Stimulated activated CD4-positive, alpha-beta T cell treated with anti-CD3 and anti-CD28 coated beads, TNF-alpha, amount 100 ng/mL, for 24 hours (primary cell): ENCODE results near the gene CDIPT.
"Not testable (repeated sequence)": the region's sequence is repeated elsewhere in the genome, so short reads cannot be mapped to it uniquely, and the experiment has no call there.

ENCODE experiments used
- DNase-seq, 3 experiments: peaks; one replicate each; pipeline ENCODE4 v3.0.0-alpha.2; 2020; ENCODE audit warnings: low read depth in 3 of 3

CDIPT gene

DNA sequence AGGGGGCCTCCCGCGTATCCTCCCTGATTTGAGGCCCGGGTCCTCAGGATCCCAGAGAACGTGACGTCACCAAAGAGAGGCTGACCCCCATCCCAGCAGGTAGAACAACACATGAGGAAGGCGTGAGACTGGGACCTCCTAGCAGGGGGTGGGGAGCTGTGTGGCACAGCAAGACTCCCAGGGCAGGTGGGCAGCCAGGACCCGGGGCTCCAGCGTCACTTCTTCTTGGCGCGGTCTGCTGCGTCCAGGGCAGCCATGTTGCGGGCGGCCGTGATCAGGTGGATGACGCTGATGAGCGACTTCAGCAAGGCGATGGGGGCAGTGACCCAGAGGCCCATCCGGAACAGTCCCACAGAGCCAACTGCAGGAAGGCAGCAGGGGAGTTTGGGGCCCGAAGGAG, 4.1 kb downstream of the CDIPT start:
- DNase-seq = no peak

DNA sequence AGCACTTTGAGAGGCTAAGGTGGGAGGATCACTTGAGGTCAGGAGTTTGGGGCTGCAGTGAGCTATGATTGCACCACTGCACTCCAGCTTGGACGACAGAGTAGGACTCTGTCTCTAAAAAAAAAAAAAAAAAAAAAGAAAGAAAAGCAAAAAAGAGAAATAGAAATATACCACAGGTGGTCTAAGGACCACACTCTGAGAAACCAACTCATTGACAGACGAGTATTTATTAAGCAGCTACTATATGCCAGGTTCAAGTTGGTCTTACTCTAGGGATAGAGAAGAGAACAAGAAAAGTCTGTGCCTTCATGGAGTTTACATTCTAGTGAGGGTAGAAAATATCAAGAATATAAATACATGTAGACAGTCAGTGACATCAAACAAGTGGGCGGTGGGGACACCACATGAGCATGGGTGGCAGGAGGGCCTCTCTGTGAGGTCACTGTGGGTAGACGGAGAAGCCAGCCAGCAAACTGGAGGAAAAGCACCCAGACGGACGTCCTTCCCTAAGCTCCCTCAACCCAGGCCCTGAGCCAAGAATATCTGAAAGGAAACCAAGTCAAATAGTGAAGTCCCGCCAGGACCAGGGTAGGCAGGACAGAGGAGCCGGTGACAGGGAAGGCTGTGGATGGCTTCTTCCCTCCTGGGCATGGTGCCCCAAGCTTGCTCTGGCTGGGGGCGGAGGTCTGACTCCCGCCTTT, 4.7 kb downstream of the CDIPT start:
- DNase-seq = no peak

DNA sequence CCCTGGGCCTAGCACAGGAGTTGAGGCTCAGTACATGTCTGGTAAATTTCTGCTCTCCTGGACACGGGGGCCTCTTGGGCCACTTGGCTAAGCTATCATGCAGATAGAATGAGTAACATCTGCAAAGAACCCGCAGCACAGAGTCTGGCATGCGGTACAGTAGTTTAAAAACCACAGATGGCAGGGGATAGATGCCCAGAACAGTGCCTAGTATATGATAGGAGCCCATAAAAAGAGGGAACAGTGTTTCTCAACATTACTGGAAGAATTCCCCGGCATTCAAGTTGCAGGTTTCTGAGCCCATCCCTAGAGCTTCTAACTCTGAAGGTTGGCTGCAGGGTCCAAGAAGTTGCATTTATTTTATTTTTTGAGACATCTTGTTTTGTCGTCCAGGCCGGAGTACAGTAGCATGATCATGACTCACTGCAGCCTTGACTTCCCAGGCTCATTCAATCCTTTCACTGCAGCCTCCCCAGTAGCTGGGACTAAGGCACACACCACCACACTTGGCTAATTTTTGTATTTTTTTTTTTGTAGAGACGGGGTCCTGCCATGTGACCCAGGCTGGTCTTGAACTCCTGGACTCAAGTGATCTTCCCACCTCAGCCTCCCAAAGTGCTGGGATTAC, 5.8 kb downstream of the CDIPT start:
- no peak for DNase-seq

DNA sequence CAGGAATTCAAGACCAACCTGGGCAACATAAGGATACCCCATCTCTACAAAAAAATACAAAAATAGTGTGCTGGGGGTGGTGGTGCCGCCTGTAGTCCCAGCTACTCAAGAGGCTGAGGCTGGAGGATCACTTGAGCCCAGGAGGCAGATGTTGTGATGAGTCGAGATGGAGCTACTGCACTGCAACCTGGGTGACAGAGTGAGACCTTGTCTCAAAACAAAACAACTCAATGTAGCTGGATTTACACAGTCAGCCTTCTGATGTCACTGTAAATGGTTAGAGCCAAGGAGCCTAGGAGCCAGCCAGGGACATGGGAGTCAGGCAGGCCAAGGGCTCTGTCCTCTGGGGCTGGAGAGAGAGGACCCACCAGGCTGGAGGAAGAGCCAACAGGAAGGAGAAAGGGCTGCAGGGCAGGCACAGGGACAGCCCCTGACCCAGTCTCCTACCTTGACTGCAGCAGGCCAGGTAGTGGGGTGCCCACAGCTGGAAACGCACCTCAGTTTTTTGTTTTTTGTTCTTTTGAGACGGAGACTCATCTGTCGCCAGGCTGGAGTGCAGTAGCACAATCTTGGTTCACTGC, 8.4 kb downstream of the CDIPT start:
- DNase-seq = no peak

DNA sequence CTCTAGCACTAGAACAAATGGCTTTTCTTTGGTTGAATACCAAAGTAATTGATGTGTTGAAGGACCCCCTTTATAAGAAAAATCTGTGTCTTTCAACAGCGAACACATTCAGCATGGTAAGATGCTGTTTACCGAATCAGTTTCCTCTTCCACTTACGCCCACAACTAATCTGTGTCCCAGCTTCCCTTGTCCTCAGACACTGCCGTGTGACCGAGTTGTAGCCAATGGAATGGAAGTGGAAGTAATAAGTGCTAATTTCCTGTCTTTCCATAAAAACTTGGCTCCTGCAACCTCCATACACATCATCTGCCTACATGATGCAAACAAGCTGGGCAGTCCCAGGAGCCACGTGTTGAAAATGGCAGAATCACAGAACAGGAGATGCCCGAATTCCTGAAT, 10.4 kb downstream of the CDIPT start:
- DNase-seq = no peak

DNA sequence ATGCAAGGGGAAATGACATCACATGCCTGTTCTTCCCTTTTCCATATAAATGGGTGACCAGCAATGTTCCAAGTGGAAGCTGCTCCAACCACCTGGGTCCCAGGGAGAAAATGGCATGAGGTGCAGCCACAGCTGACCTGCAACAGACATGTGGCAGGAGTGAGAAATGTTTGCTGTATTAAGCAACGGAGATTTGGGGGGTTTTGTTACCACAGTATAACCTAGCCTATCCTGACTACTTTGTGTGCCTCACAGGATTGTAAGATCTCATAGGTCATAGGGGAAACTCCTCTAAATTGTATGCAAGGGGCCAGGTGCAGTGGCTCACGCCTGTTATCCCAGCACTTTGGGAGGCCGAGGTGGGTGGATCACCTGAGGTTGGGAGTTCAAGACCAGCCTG, 12.0 kb downstream of the CDIPT start:
- no peak for DNase-seq

DNA sequence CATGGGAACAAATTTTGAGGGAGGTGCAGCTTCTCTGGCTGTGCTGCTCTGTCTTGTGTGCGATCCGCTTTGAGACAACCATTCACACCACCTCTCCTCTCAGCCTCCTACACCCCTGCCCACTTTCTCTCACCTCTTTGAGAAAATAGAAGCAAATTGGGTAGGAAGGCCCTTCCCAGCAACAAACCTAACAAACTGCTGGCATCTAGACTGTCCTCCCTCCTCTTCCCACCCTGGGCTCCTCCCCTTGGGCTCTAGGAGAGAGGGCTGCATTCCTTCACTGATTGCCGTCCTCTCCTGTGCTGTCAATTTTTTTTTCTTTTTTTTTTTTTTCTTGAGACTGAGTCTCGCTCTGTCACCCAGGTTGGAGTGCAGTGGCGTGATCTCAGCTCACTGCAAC, 13.5 kb downstream of the CDIPT start:
- no peak for DNase-seq

DNA sequence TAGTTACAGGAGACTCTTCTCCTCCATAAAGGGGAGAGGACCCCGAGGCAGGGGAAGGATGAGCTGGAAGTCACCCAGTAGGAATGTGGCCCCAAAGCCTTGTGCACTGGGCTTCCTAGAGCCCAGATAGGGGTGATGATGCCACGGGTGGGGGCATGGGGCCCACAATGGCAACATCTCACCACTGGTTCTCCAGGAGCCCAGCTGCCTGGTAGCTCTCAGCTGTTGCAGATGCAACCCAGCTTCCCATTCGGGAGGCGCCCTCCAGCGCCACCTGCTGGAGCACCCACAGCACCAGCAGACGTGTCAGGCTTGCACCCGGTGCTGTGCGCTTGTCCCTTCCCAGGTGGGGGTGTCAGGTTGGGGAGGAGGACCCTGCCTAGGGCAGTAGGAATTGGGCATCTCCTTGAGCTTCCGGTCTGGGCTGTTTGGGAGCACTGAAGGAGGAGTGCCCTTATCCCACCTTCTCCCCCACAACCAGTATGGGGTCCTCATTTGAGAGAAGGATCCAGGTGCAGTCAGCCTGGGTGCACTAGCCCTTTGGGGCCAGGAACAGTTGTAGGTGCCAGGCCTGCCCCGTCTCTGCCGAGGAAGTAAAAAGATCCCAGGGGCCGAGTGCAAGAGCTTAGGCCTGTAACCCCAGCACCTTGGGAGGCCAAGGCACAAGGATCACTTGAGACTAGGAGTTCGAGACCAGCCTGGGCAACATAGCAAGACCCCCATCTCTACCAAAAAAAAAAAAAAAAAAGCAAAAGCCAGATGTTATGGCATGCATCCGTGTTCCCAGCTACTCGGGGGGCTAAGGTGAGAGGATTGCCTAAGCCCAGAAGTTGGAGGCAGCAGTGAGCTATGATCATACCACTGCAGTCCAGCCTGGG, 14.4 kb downstream of the CDIPT start:
- peak; percentile 65 to 82 (median 72) for DNase-seq

DNA sequence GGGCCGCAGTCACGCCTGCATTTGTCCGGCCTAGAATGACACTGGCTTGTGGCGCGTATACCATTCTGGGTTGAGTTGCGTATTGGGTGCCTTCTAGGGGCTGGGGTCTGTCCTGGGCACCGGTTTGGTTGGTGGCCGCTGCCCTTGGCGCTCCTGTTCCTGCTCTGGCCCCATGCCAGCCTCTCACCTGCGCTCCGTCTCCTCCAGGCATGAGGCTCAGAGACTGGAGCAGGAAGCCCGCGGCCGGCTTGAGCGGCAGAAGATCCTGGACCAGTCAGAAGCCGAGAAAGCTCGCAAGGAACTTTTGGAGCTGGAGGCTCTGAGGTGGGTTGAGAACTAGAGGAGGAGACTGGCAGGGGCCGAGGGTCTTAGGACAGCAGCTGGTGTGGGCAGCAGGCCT, 17.4 kb downstream of the CDIPT start:
- DNase-seq = no peak

DNA sequence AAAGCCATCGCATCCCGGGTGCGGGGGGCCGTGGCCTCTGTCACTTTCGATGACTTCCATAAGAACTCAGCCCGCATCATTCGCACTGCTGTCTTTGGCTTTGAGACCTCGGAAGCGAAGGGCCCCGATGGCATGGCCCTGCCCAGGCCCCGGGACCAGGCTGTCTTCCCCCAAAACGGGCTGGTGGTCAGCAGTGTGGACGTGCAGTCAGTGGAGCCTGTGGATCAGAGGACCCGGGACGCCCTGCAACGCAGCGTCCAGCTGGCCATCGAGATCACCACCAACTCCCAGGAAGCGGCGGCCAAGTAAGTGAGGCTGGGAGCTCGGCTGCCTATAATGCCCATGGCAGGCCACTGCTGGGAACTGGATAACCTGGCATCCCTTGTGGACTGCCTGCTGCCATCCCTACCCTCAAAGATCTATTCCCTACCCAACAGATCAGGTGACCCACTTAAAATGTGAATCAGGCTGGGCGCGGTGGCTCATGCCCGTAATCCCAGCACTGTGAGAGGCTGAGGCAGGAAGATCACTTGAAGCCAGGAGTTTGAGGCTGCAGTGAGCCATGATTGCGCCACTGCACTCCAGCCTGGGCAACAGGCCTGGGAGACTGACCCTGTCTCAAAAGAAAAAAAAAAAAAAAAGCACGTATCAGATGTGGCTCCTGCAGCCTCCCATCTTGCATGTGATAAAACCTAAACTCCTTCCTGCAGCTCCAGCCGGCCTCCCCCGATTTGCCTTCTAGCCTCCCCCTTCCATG, 18.3 kb downstream of the CDIPT start:
- no peak for DNase-seq

DNA sequence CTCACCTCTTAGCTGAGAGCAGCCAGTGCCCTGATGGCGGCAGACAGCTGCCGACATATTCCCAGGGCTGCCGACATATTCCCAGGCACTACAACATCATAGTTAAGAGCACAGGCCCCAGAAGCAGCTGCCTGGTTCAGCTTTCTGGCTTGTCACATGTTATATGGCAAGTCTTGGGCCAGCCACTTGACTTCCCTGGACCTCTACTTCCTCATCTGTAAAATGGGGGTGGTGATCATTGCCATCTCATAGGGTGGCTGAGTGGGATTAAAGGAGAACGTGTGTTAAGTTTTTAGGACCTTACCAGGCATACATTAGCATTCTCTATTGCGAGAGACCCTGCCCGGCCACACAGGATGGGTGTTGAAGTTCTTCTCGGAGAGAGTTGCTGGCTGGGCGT, 19.1 kb downstream of the CDIPT start:
- DNase-seq = no peak

DNA sequence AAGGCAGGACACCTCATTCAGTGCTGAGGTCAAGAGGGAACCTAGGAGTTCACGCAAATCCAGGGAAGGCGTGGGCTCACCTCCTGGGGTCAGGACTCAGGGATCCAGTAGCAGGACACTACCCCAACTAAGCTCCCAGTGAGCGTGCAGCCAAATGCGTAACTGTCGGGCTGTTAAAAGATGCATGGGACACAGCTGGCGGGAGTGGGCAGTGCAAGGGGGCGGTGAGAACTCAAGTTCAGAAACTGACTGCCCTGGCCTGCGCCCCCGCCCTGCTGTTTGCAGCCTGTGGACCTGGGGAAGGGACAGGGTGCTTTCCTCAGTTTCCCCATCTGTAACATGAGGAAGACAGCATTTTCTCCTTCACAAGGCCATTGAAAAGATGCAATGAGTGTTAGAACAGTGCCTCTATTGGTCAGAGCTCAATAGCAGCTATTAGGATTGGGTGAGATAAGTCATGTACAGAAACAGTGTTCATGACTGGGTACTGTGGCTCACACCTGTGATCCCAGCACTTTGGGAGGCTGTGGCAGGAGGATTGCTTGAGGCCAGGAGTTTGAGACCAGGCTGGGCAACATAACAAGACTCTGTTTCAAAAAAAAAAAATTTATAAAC, 20.2 kb downstream of the CDIPT start:
- no peak for DNase-seq

DNA sequence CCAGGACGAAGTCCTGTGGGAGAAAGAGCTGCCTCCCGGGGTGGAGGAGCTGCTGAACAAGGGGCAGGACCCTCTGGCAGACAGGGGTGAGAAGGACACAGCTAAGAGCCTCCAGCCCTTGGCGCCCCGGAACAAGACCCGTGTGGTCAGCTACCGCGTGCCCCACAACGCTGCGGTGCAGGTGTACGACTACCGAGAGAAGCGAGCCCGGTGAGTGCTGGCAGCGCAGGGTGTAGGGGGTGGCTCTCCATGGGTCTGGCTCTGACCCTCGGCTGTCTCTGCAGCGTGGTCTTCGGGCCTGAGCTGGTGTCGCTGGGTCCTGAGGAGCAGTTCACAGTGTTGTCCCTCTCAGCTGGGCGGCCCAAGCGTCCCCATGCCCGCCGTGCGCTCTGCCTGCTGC, 21.4 kb downstream of the CDIPT start:
- DNase-seq = no peak

DNA sequence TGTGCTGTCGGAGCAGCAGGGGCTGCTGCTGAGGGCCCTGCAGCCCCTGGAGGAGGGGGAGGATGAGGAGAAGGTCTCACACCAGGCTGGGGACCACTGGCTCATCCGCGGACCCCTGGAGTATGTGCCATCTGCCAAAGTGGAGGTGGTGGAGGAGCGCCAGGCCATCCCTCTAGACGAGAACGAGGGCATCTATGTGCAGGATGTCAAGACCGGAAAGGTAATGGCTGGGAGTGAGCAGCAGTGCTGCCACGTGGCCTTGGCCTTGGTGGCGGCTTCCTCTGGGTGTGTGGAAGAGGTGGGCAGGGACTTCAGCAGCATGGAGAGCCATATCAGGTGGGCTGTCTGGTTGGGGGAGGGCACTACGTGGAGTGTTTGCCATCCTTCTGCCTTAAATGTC, 22.8 kb downstream of the CDIPT start:
- DNase-seq = no peak

DNA sequence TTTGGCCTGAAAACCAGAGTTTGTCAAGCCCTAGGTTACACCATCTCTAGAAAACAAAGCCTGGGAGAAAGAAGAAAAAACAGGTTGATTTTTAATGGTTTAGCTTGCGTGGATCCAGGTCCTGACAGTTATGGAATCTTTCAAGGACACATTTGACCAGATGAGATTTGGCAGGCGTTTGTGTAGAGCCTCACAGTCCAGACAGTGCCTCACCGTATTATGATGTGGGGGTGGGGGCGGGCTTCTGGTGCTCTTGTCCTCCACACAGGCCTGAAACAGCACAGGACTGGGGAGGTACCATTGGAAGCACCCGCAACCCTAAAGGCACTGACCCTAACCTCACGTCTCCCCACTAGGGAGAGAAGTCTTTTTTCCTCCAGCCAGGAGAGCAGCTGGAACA, 23.2 kb downstream of the CDIPT start:
- no peak for DNase-seq

DNA sequence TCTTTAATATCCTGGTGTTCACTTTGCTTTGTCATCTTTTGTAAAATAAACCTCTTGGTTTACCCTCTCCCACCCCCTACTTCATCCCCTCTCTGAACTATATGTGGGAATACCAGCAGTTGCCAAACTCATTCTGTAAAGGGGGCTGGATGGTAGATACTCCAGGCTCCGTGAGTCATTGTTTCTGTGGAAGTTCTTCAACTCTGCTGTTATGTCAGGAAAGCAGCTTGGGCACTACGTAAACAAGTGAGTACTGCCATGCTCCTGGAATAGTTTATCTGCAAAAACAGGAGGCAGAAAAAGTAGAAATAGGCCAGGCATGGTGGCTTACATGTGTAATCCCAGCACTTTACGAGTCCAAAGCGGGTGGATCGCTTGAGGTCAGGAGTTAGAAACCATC, 25.2 kb downstream of the CDIPT start:
- DNase-seq = no peak

DNA sequence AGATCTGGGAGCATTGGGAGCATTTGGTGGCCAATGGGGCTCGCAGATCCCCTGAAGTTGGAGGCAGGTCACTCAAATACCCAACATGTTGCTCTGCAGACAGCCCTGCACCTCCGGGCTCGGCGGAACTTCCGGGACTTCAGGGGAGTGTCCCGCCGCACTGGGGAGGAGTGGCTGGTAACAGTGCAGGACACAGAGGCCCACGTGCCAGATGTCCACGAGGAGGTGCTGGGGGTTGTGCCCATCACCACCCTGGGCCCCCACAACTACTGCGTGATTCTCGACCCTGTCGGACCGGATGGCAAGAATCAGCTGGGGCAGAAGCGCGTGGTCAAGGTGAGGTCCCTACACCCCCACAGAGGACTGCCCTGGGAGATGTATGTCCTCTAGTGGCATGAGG, 26.4 kb downstream of the CDIPT start:
- no peak for DNase-seq

DNA sequence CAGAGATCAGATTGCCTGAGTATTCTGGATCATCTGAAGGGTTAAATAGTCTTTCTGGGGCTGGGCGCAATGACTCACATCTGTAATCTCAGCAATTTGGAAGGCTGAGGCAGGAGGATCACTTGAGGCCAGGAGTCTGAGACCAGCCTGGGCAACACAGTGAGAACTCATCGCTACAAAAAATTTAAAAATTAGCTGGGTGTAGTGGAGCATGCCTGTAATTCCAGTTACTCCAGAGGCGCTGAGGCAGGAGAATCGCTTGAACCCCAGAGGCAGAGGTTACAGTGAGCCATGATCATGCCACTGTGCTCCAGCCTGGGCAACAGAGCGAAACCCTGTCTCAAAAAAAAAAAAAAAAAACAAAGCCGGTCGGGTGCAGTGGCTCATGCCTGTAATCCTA, 27.1 kb downstream of the CDIPT start:
- DNase-seq = no peak

DNA sequence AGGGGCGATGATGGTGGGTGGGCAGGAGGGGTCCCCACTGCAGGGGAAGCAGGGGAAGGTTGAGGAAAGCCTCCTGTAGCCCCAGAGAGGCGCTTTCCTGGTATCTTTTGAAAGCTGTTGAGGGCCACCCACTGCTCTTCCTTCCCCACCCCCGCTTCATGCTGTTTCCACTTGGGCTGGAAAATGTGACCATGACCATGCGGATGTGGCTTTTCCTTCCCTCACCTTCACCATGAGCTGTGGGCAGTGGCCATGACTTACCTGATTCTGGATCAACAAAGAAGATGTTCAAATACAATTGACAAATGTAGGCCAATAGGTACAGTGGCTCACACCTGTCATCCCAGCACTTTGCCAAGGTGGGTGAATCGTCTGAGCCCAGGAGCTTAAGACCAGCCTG, 28.9 kb downstream of the CDIPT start:
- DNase-seq = peak in 1 of 3 experiments; percentile 48

DNA sequence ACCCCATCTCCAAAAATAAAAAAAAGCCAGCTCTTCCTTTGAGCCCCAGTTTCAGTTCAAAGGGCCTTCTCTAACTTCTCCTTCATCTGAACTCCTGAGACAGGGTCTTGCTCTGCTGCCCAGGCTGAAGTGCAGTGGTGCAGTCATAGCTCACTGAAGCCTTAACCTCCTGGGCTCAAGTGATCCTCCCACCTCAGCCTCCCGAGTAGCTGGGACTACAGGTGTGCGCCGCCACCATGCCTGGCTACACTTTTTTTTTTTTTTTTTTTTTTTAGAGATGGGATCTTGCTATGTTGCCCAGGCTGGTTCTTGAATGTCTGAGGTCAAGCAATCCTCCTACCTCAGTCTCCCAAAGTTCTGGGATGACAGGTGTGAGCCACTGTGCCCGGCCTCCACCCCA, 29.8 kb downstream of the CDIPT start:
- not testable (repeated sequence) for DNase-seq

DNA sequence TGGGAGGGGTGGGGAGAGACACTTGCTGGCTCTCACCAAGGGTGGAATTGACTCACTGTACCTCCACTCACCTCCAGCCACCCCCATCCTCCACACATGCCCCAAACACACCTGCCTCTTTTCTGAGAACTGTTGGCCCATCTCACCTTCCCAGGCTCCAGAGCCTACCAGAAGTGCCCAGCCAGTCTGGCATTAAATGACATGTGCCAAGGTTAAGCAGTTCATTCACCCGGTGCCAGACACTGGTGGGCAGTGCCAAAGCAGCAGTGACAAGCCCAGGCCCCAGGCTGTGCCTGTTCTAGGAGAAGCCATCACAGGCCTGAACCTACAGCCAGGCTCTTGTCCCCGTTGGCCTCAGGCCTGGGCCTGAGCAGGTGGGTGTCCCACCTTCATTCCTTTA, 31.5 kb downstream of the CDIPT start:
- DNase-seq = no peak
